H9 (cell line): ENCODE results near the gene CCN5. TPM values are rescaled to one million over a fixed set of nuclear protein-coding genes. Genes with fewer than 3 reads are reported as not detected.
A peak's percentile ranks its signal among the peaks of the same experiment; 100 is the strongest.

ENCODE experiments used
- DNase-seq: peaks from one replicate; pipeline ENCODE4 v3.0.0-alpha.2; 2017
- H2AFZ ChIP-seq: one replicate; pipeline ENCODE4 v1.6.1; 2013; ENCODE audit warnings: mild to moderate bottlenecking, low read length, control low read depth, moderate library complexity
- H2AK5ac ChIP-seq: 2 replicates; pipeline ENCODE4 v1.6.1; 2013; ENCODE audit warnings: low read length, control low read depth, mixed read lengths; ENCODE audit not compliant: insufficient read length
- H2BK120ac ChIP-seq: one replicate; pipeline ENCODE4 v1.6.1; 2013; ENCODE audit warnings: low read depth, mild to moderate bottlenecking, low read length, control low read depth, inconsistent platforms; ENCODE audit not compliant: poor library complexity, severe bottlenecking
- H2BK12ac ChIP-seq: 2 replicates; pipeline ENCODE4 v1.6.1; 2013; ENCODE audit warnings: low read length, control low read depth, mixed read lengths, low read depth; ENCODE audit not compliant: insufficient read length
- H2BK15ac ChIP-seq: 2 replicates; pipeline ENCODE4 v1.6.1; 2013; ENCODE audit warnings: low read depth, low read length, control low read depth
- H2BK20ac ChIP-seq: one replicate; pipeline ENCODE4 v1.6.1; 2013; ENCODE audit warnings: low read depth, mild to moderate bottlenecking, low read length, control low read depth, inconsistent platforms; ENCODE audit not compliant: poor library complexity, severe bottlenecking
- H2BK5ac ChIP-seq: 2 replicates; pipeline ENCODE4 v1.6.1; 2013; ENCODE audit warnings: low read length, control low read depth, mixed read lengths; ENCODE audit not compliant: insufficient read length
- H3K14ac ChIP-seq: 2 replicates; pipeline ENCODE4 v1.6.1; 2013; ENCODE audit warnings: low read length, control low read depth; ENCODE audit not compliant: insufficient read depth
- H3K18ac ChIP-seq: 2 replicates; pipeline ENCODE4 v1.6.1; 2013; ENCODE audit warnings: low read depth, mild to moderate bottlenecking, mixed read lengths, low read length, control low read depth; ENCODE audit not compliant: insufficient read length
- H3K23ac ChIP-seq: 2 replicates; pipeline ENCODE4 v1.6.1; 2013; ENCODE audit warnings: low read length, control low read depth, mixed read lengths, low read depth; ENCODE audit not compliant: insufficient read length
- H3K23me2 ChIP-seq: 2 replicates; pipeline ENCODE4 v1.6.1; 2013; ENCODE audit warnings: low read depth, mild to moderate bottlenecking, mixed read lengths, low read length, control low read depth; ENCODE audit not compliant: insufficient read length, poor library complexity, severe bottlenecking
- H3K27ac ChIP-seq: 2 replicates; pipeline ENCODE4 v1.5.1; 2013; ENCODE audit warnings: low read length, control low read depth, mixed read lengths, low read depth; ENCODE audit not compliant: insufficient read length
- H3K27me3 ChIP-seq: 2 replicates; pipeline ENCODE4 v1.6.1; 2013; ENCODE audit warnings: low read length, control low read depth, inconsistent platforms; ENCODE audit not compliant: insufficient read depth
- H3K4ac ChIP-seq: 2 replicates; pipeline ENCODE4 v1.6.1; 2013; ENCODE audit warnings: low read depth, mild to moderate bottlenecking, control low read depth, inconsistent platforms, low read length, moderate library complexity
- H3K4me1 ChIP-seq: 2 replicates; pipeline ENCODE4 v1.6.1; 2013; ENCODE audit warnings: low read length, control low read depth, inconsistent platforms; ENCODE audit not compliant: insufficient read depth
- H3K4me2 ChIP-seq: 2 replicates; pipeline ENCODE4 v1.6.1; 2013; ENCODE audit warnings: low read length, control low read depth, mixed read lengths; ENCODE audit not compliant: insufficient read length, insufficient read depth
- H3K56ac ChIP-seq: 2 replicates; pipeline ENCODE4 v1.6.1; 2013; ENCODE audit warnings: low read depth, mild to moderate bottlenecking, mixed read lengths, low read length, control low read depth; ENCODE audit not compliant: insufficient read length
- H3K79me1 ChIP-seq: 2 replicates; pipeline ENCODE4 v1.6.1; 2013; ENCODE audit warnings: low read depth, mild to moderate bottlenecking, moderate library complexity, low read length, control low read depth, inconsistent platforms; ENCODE audit not compliant: insufficient read depth, poor library complexity, severe bottlenecking
- H3K79me2 ChIP-seq: 2 replicates; pipeline ENCODE4 v1.6.1; 2013; ENCODE audit warnings: low read length, control low read depth, inconsistent platforms; ENCODE audit not compliant: insufficient read depth
- H3K9ac ChIP-seq: 2 replicates; pipeline ENCODE4 v1.6.1; 2013; ENCODE audit warnings: low read length, control low read depth, mixed read lengths; ENCODE audit not compliant: insufficient read length; ENCODE audit errors: extremely low read depth
- H3K9me3 ChIP-seq: one replicate; pipeline ENCODE4 v1.6.1; 2013; ENCODE audit warnings: low read depth, low read length, inconsistent platforms; ENCODE audit not compliant: control insufficient read depth
- H3T11ph ChIP-seq: one replicate; pipeline ENCODE4 v1.6.1; 2013; ENCODE audit warnings: mild to moderate bottlenecking, low read length, control low read depth, inconsistent platforms
- H4K20me1 ChIP-seq: one replicate; pipeline ENCODE4 v1.6.1; 2013; ENCODE audit not compliant: control insufficient read depth, insufficient read length, insufficient read depth
- H4K5ac ChIP-seq: 2 replicates; pipeline ENCODE4 v1.6.1; 2013; ENCODE audit warnings: low read depth, mild to moderate bottlenecking, mixed read lengths, low read length, control low read depth; ENCODE audit not compliant: insufficient read length
- H4K8ac ChIP-seq: replicated peaks from 2 replicates; pipeline ENCODE4 v1.6.1; 2013; ENCODE audit warnings: low read length, control low read depth, mixed read lengths, low read depth; ENCODE audit not compliant: insufficient read length
- H4K91ac ChIP-seq: 2 replicates; pipeline ENCODE4 v1.6.1; 2013; ENCODE audit warnings: low read depth, mild to moderate bottlenecking, moderate library complexity, mixed read lengths, low read length, control low read depth; ENCODE audit not compliant: insufficient read length
- H3K27ac Mint-ChIP-seq, 3 experiments: 2 replicates in 2 of 3; 3 replicates in 1 of 3; pipeline ENCODE4 v1.8.0; 2020 to 2021; ENCODE audit warnings: mixed read lengths in 3 of 3, mild to moderate bottlenecking in 1 of 3, moderate library complexity in 1 of 3
- H3K27me3 Mint-ChIP-seq: 2 replicates; pipeline ENCODE4 v1.8.0; 2021; ENCODE audit warnings: low read depth, mild to moderate bottlenecking, moderate library complexity, mixed read lengths
- H3K36me3 Mint-ChIP-seq, 3 experiments: 2 replicates in 2 of 3; 3 replicates in 1 of 3; pipeline ENCODE4 v1.8.0; 2020 to 2021; ENCODE audit warnings: low read depth in 3 of 3, mixed read lengths in 3 of 3; ENCODE audit not compliant: insufficient read depth in 1 of 3
- H3K4me1 Mint-ChIP-seq, 2 experiments: 2 replicates each; pipeline ENCODE4 v1.8.0; 2020; ENCODE audit warnings: mixed read lengths in 2 of 2
- H3K4me3 Mint-ChIP-seq, 2 experiments: 2 replicates in 1 of 2; 3 replicates in 1 of 2; pipeline ENCODE4 v1.8.0; 2020 to 2021; ENCODE audit warnings: mild to moderate bottlenecking in 2 of 2, mixed read lengths in 2 of 2, moderate library complexity in 1 of 2
- H3K9me3 Mint-ChIP-seq, 2 experiments: 2 replicates in 1 of 2; 3 replicates in 1 of 2; pipeline ENCODE4 v1.8.0; 2020; ENCODE audit warnings: mild to moderate bottlenecking in 2 of 2, mixed read lengths in 2 of 2, moderate library complexity in 1 of 2
- WGBS: extraction: QIAGEN DNeasy Blood & Tissue Kit; methylation state at CpG from one replicate; pipeline ENCODE4 v1.1.7; 2013; ENCODE audit warnings: missing lambda C conversion rate, low lambda C conversion rate, mixed read lengths; ENCODE audit not compliant: insufficient read length; ENCODE audit errors: extremely low coverage; 5-methylcytosine and 5-hydroxymethylcytosine counted together
- total RNA-seq: library from RNA; stranded (reverse); gene quantifications from 2 replicates; pipeline ENCODE4 v1.2.1, GENCODE V29; 2021
- TF ChIP-seq, protein P1 (sequence below): fragments of 200-600 bp; sonication (generic); conservative IDR thresholded peaks from 3 replicates; pipeline ENCODE4 v1.8.0; 2021; ENCODE audit warnings: antibody characterized with exemption, mild to moderate bottlenecking

CCN5 gene
- total RNA-seq, 1 experiment from 2014 or later, result not detected

DNA sequence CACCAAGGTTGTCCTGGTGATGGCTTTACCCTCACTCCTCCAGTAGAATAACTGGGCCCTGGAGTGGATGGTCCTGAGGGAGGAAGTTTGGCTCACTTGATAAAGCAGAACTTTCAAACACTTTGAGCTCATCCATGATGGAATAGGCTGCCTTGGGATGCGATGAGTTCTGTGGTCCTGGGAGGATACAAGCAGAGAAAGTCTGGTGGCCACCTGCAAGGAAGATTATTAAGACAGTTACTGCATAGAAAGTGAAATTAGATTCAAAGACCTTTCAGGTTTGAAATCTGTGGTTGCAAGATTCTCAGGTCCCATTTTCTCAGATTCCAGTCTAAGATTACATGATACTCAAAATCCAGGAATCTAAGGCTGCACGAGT lies 19.9 kb upstream of the CCN5 start:
- no peak overlapping the region for H4K8ac ChIP-seq
- no peak overlapping the region for H3K4me2 ChIP-seq
- no peak overlapping the region for H2BK20ac ChIP-seq
- H2AFZ ChIP-seq, result no peak overlapping the region
- no peak overlapping the region for H2BK15ac ChIP-seq
- H4K5ac ChIP-seq, result no peak overlapping the region
- H3K14ac ChIP-seq, result no peak overlapping the region
- H3K9me3 ChIP-seq, result no peaks in the 10 kb centered on the region
- Mint-ChIP-seq H3K9me3 (peaks cover 4 to 11% of the 10 kb centered on the region in 2 experiments; a peak in 3 of 5 replicates), H3K36me3 (peaks cover 0 to 7% (median 2%) of the 10 kb centered on the region in 3 experiments; a peak in 4 of 7 replicates), H3K27ac (peak overlapping the region in 1 of 3 experiments; percentile 3; a peak in 1 of 7 replicates), H3K4me1 (peaks cover 13 to 17% of the 10 kb centered on the region in 2 experiments), H3K27me3 (peaks cover 5% of the 10 kb centered on the region), H3K4me3 (no peak overlapping the region)
- no peak overlapping the region for H3K18ac ChIP-seq
- no peaks in the 10 kb centered on the region for H3K23me2 ChIP-seq
- no peaks in the 10 kb centered on the region; the same call in 1 of the 2 replicates for H3K4me1 ChIP-seq
- H4K91ac ChIP-seq, result no peak overlapping the region
- no peaks in the 10 kb centered on the region for H4K20me1 ChIP-seq
- H2BK5ac ChIP-seq, result no peak overlapping the region
- H3K4ac ChIP-seq, result no peak overlapping the region
- H3K79me1 ChIP-seq, result no peaks in the 10 kb centered on the region
- no peak overlapping the region for H3K23ac ChIP-seq
- no peak overlapping the region for H2AK5ac ChIP-seq
- no peak overlapping the region for H2BK120ac ChIP-seq
- DNase-seq, result no peak
- no peak overlapping the region for H3K9ac ChIP-seq
- no CpG with 5 or more reads among the region's 2 CpGs for WGBS
- no peak overlapping the region for H3K27ac ChIP-seq
- H3K79me2 ChIP-seq, result no peaks in the 10 kb centered on the region
- H3K56ac ChIP-seq, result no peak overlapping the region
- no peak overlapping the region for H3T11ph ChIP-seq
- H2BK12ac ChIP-seq, result no peak overlapping the region
- no peaks in the 10 kb centered on the region for H3K27me3 ChIP-seq
- TF ChIP-seq, protein P1, sequence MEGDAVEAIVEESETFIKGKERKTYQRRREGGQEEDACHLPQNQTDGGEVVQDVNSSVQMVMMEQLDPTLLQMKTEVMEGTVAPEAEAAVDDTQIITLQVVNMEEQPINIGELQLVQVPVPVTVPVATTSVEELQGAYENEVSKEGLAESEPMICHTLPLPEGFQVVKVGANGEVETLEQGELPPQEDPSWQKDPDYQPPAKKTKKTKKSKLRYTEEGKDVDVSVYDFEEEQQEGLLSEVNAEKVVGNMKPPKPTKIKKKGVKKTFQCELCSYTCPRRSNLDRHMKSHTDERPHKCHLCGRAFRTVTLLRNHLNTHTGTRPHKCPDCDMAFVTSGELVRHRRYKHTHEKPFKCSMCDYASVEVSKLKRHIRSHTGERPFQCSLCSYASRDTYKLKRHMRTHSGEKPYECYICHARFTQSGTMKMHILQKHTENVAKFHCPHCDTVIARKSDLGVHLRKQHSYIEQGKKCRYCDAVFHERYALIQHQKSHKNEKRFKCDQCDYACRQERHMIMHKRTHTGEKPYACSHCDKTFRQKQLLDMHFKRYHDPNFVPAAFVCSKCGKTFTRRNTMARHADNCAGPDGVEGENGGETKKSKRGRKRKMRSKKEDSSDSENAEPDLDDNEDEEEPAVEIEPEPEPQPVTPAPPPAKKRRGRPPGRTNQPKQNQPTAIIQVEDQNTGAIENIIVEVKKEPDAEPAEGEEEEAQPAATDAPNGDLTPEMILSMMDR, result no peak
